ENCODE data around the gene SERPINI1. TPM values are rescaled to one million over a fixed set of nuclear protein-coding genes. Genes with fewer than 3 reads are reported as not detected.
A peak's percentile ranks its signal among the peaks of the same experiment; 100 is the strongest.

The SERPINI1 gene
- total RNA-seq, 1 experiment from 2014 or later = 6.0 TPM

DNA sequence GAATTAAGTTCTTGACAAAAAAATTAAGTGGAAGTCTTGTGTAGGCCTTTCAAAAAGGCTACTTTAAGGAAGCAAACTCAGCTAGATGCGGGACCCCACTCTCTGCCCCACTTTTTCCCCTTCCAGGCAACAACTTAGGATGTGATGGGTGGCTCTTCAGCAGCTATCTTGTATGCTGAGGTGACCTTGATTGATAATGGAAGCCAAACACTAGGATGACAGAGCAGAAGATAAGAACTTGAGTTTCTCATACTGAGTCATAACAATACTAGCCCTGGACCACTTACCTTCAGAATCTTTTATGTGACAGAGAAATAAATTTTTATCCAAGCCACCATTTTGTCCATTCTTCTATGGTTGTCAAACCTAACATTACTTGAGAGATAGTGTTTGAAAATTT is 16.9 kb upstream of the SERPINI1 start:
- no peak overlapping the region for H3T11ph ChIP-seq (ENCODE audit: low read length)
- H3K79me1 ChIP-seq (ENCODE audit: insufficient read depth, low read depth, low read length, poor library complexity, severe bottlenecking) = peaks cover 3% of the 10 kb centered on the region
- TF ChIP-seq, protein P1, sequence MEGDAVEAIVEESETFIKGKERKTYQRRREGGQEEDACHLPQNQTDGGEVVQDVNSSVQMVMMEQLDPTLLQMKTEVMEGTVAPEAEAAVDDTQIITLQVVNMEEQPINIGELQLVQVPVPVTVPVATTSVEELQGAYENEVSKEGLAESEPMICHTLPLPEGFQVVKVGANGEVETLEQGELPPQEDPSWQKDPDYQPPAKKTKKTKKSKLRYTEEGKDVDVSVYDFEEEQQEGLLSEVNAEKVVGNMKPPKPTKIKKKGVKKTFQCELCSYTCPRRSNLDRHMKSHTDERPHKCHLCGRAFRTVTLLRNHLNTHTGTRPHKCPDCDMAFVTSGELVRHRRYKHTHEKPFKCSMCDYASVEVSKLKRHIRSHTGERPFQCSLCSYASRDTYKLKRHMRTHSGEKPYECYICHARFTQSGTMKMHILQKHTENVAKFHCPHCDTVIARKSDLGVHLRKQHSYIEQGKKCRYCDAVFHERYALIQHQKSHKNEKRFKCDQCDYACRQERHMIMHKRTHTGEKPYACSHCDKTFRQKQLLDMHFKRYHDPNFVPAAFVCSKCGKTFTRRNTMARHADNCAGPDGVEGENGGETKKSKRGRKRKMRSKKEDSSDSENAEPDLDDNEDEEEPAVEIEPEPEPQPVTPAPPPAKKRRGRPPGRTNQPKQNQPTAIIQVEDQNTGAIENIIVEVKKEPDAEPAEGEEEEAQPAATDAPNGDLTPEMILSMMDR (conservative IDR thresholded peaks at IDR 0.05) = no peak
- Mint-ChIP-seq H3K27me3 (ENCODE audit: low read depth) (no peaks in the 10 kb centered on the region), H3K27ac (no peak overlapping the region), H3K4me1 (peaks cover 19 to 25% of the 10 kb centered on the region in 2 experiments), H3K9me3 (peaks cover 8 to 9% of the 10 kb centered on the region in 2 experiments; a peak in 4 of 5 replicates), H3K4me3 (no peak overlapping the region), H3K36me3 (ENCODE audit: insufficient read depth in 1 of 3, low read depth in 3 of 3) (peaks cover 31 to 65% (median 59%) of the 10 kb centered on the region in 3 experiments)
- H3K9me3 ChIP-seq (ENCODE audit: control insufficient read depth, low read depth, low read length) = no peaks in the 10 kb centered on the region
- no peaks in the 10 kb centered on the region for H3K27me3 ChIP-seq (ENCODE audit: insufficient read depth, low read length)
- no peak overlapping the region for H2AFZ ChIP-seq (ENCODE audit: low read length)
- no peaks in the 10 kb centered on the region for H3K23me2 ChIP-seq (ENCODE audit: insufficient read length, low read depth, low read length, poor library complexity, severe bottlenecking)
- no peak overlapping the region for H2BK20ac ChIP-seq (ENCODE audit: low read depth, low read length, poor library complexity, severe bottlenecking)
- no peak overlapping the region for H3K4ac ChIP-seq (ENCODE audit: low read depth, low read length)
- H4K8ac ChIP-seq (replicated peaks; ENCODE audit: insufficient read length, low read depth, low read length) = no peak overlapping the region
- no peak overlapping the region for H2BK12ac ChIP-seq (ENCODE audit: insufficient read length, low read depth, low read length)
- no peak overlapping the region for H3K4me2 ChIP-seq (ENCODE audit: insufficient read depth, insufficient read length, low read length)
- no peak overlapping the region for H2BK15ac ChIP-seq (ENCODE audit: low read depth, low read length)
- H4K5ac ChIP-seq (ENCODE audit: insufficient read length, low read depth, low read length) = no peak overlapping the region
- no peaks in the 10 kb centered on the region for H3K4me1 ChIP-seq (ENCODE audit: insufficient read depth, low read length)
- H3K79me2 ChIP-seq (ENCODE audit: insufficient read depth, low read length) = peaks cover 19% of the 10 kb centered on the region; the same call in 1 of the 2 replicates
- H3K14ac ChIP-seq (ENCODE audit: insufficient read depth, low read length) = no peak overlapping the region
- H2BK120ac ChIP-seq (ENCODE audit: low read depth, low read length, poor library complexity, severe bottlenecking) = peak overlapping the region; percentile 61
- H3K9ac ChIP-seq (ENCODE audit: extremely low read depth, insufficient read length, low read length) = no peak overlapping the region
- H2AK5ac ChIP-seq (ENCODE audit: insufficient read length, low read length) = no peak overlapping the region
- no peaks in the 10 kb centered on the region for H4K20me1 ChIP-seq (ENCODE audit: control insufficient read depth, insufficient read depth, insufficient read length)
- no peak overlapping the region for H3K18ac ChIP-seq (ENCODE audit: insufficient read length, low read depth, low read length)
- no peak overlapping the region for H3K56ac ChIP-seq (ENCODE audit: insufficient read length, low read depth, low read length)
- no peak overlapping the region for H4K91ac ChIP-seq (ENCODE audit: insufficient read length, low read depth, low read length)
- H3K23ac ChIP-seq (ENCODE audit: insufficient read length, low read depth, low read length) = no peak overlapping the region
- no peak for DNase-seq
- no CpG with 5 or more reads among the region's 1 CpG for WGBS (ENCODE audit: extremely low coverage, insufficient read length, low lambda C conversion rate)
- no peak overlapping the region for H2BK5ac ChIP-seq (ENCODE audit: insufficient read length, low read length)
- no peak overlapping the region for H3K27ac ChIP-seq (ENCODE audit: insufficient read length, low read depth, low read length)

All from H9 (cell line).